Ovary (tissue), 9 donors: Measurements from ENCODE around the gene PRTFDC1. TPM values are rescaled to one million over a fixed set of nuclear protein-coding genes. Genes with fewer than 3 reads are reported as not detected.

ENCODE experiments used
- DNase-seq, 5 donors: peaks; one replicate each; pipeline ENCODE4 v3.0.0-alpha.2; 2019 to 2020
- H3K27ac ChIP-seq, 2 donors: fragments of 200-600 bp; one replicate each; pipeline versions ENCODE4 v1.5.1 to v1.8.0; 2019 to 2022
- H3K27me3 ChIP-seq: fragments of 200-600 bp; one replicate; pipeline ENCODE4 v1.8.0; 2022
- H3K36me3 ChIP-seq: fragments of 200-600 bp; sonication (generic); one replicate; pipeline ENCODE4 v1.5.1; 2019
- H3K4me1 ChIP-seq: one replicate; pipeline ENCODE4 v1.8.1; 2013; ENCODE audit warnings: mild to moderate bottlenecking, moderate library complexity; ENCODE audit not compliant: insufficient read depth
- H3K4me3 ChIP-seq: fragments of 200-600 bp; sonication (generic); one replicate; pipeline ENCODE4 v1.5.1; 2017
- H3K9me3 ChIP-seq, 2 donors: fragments of 200-600 bp in 1 of 2; sonication (generic) in 1 of 2; one replicate each; pipeline versions ENCODE4 v1.5.1 to v1.8.1; 2013 to 2019; ENCODE audit warnings: mild to moderate bottlenecking in 1 of 2, moderate library complexity in 1 of 2
- CTCF ChIP-seq, 3 donors: fragments of 450-650 bp in 2 of 3; fragments of 200-600 bp in 1 of 3; IDR thresholded peaks; one replicate each; pipeline versions ENCODE4 v1.5.1 to v1.8.0; 2016 to 2022; ENCODE audit warnings: antibody characterized with exemption in 3 of 3, mild to moderate bottlenecking in 1 of 3
- EP300 ChIP-seq: sonication (generic); formaldehyde crosslinking; IDR thresholded peaks from one replicate; pipeline ENCODE4 v1.6.1; 2017; ENCODE audit warnings: antibody characterized with exemption
- POLR2A ChIP-seq: fragments of 450-650 bp; IDR thresholded peaks from one replicate; pipeline ENCODE4 v1.6.1; 2017; ENCODE audit warnings: antibody characterized with exemption, mild to moderate bottlenecking, moderate library complexity
- WGBS, 3 donors: extraction: QIAGEN DNeasy Blood & Tissue Kit in 1 of 3; methylation state at CpG; one replicate each; pipeline versions ENCODE4 v1.1.5 to v1.1.7; 2013 to 2017; 5-methylcytosine and 5-hydroxymethylcytosine counted together
- intact Hi-C, 4 donors: fragments of 100-400 bp; cut with DNase I; formaldehyde crosslinking; loops; one replicate each; pipeline versions ENCODE4 v1.11.0 to v1.15.1; 2022 to 2023
- polyA plus RNA-seq, 2 donors: library from polyadenylated mRNA; stranded (reverse); fragments of 200-250 nt in 1 of 2; fragments of 350-450 nt in 1 of 2; fragmentation: Illumina TruSeq in 1 of 2; extraction: RNeasy Lipid Tissue Mini Kit (QIAGEN cat#74804) in 1 of 2; gene quantifications; one replicate each; pipeline ENCODE4 v1.2.3, GENCODE V29; 2013 to 2014
- total RNA-seq, 7 donors: library from RNA; depleted of rRNA in 2 of 7; stranded (reverse); fragments of >200 nt in 2 of 7; fragmentation: NEBNext Ultra II Directional in 3 of 7; extraction: Animal tissue kit (Norgen Biotek cat#: 25700) in 3 of 7; gene quantifications; one replicate each; pipeline versions ENCODE4 v1.1.0 to v1.2.4, GENCODE V29; 2016 to 2023
- donor health status: DM: no; HTN: no; CAD: no; lungs with moderate emphysema.
- donor health status: DM: no; HTN: no; CAD: no.
- donor health status: Bipolar disorder and iron deficiency.
- donor health status: DM: yes; HTN: yes; CAD: no.
- donor health status: DM: no; HTN: no; CAD: no.
- donor health status: DM: yes; HTN: yes; CAD: no.

Gene PRTFDC1
- total and polyA plus RNA-seq, 9 donors, result 12.6 to 21.3 (median 14.7) TPM

DNA sequence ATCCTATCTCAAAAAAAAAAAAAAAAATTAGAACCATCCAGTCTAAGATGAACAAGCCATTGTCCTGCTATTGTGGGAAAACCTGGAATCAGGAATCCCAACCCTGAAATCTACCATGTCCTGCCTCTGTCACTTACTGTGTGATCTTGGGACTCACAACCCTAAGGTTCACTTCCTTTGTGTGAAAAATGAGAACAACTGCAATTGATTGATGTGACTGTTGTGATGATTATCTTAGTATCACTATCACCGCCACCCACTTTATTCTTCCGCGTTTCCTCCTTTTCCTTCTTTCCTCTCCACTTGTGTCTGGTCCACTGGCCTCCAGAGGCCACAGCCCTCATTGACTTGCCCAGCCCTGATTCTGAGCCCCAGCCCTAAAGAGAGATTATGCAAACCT lies 12.6 kb upstream of the PRTFDC1 start:
- intact Hi-C loops, result no loop called here

GRCh38 chr10:24963521-24964041 lies 11.2 kb upstream of the PRTFDC1 start:
- H3K36me3 ChIP-seq, result no peaks in the 10 kb centered on the region
- H3K27ac ChIP-seq, result no peak overlapping the region
- no peak overlapping the region for H3K4me3 ChIP-seq
- DNase-seq, result no peak
- TF ChIP-seq EP300 (no peak), CTCF (IDR thresholded peaks at IDR 0.05) (no peak), POLR2A (no peak)
- intact Hi-C loops, result no loop called here
- 33 to 42% (median 34%) methylated on average over 5 of the region's 5 CpGs for WGBS, 3 donors
- H3K4me1 ChIP-seq, result peaks cover 5% of the 10 kb centered on the region
- no peaks in the 10 kb centered on the region for H3K27me3 ChIP-seq
- H3K9me3 ChIP-seq, result no peaks in the 10 kb centered on the region

More for the DNA sequence above, 12.6 kb upstream of the PRTFDC1 start:
- no peak for TF ChIP-seq CTCF (IDR thresholded peaks at IDR 0.05)
- no peak for TF ChIP-seq EP300
- TF ChIP-seq POLR2A, result no peak
- DNase-seq, result no peak
- Histone ChIP-seq H3K4me1 (no peaks in the 10 kb centered on the region), H3K27me3 (no peaks in the 10 kb centered on the region), H3K27ac (no peak overlapping the region), H3K36me3 (no peaks in the 10 kb centered on the region), H3K9me3 (no peaks in the 10 kb centered on the region), H3K4me3 (no peak overlapping the region)
- WGBS, 3 donors, result 94 to 98% (median 95%) methylated on average over 3 of the region's 3 CpGs

DNA sequence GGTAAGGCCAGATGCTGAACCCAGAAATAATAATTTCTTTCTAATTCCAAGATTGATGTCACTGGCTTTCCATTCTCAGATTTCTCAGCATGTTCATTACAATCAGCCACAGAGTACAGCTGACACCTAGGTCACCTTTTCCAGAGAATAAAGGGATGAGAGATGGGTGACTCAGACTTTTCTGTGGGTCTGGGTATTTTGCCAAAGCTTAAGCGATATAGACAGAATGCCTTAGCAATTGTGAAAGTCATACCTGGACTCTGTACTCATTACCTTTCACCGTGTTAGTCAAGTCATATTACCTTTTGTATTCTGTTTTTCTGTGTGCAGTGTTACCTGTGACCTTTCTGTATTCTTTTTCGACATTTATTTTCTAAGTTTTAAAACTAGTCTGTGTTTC lies 10.6 kb upstream of the PRTFDC1 start:
- intact Hi-C loops, result no loop called here
- 79 to 88% (median 81%) methylated on average over 3 of the region's 3 CpGs for WGBS, 3 donors
- Histone ChIP-seq H3K4me1 (peaks cover 6% of the 10 kb centered on the region), H3K4me3 (no peak overlapping the region), H3K27me3 (no peaks in the 10 kb centered on the region), H3K27ac (no peak overlapping the region), H3K9me3 (no peaks in the 10 kb centered on the region), H3K36me3 (no peaks in the 10 kb centered on the region)
- TF ChIP-seq EP300 (no peak), POLR2A (no peak), CTCF (IDR thresholded peaks at IDR 0.05) (no peak)
- no peak for DNase-seq

GRCh38 chr10:24961582-24961981 lies 9.2 kb upstream of the PRTFDC1 start:
- no peak for DNase-seq
- TF ChIP-seq POLR2A (no peak), EP300 (no peak), CTCF (IDR thresholded peaks at IDR 0.05) (no peak)
- intact Hi-C loops, result no loop called here
- Histone ChIP-seq H3K9me3 (no peaks in the 10 kb centered on the region), H3K27ac (no peak overlapping the region), H3K27me3 (no peaks in the 10 kb centered on the region), H3K4me3 (no peak overlapping the region), H3K4me1 (peaks cover 6% of the 10 kb centered on the region), H3K36me3 (no peaks in the 10 kb centered on the region)
- WGBS, 3 donors, result 92 to 96% (median 93%) methylated on average over 4 of the region's 4 CpGs
